GM19397 (cell line): ENCODE data around the gene TBX15.

Source experiments
- ATAC-seq: cut with Tn5 transposase; IDR thresholded peaks from one replicate; pipeline ENCODE4 v1.9.1; 2021; ENCODE audit warnings: mild to moderate bottlenecking, moderate library complexity; ENCODE audit not compliant: unreplicated experiment

TBX15 gene

GRCh38 chr1:119002028-119002686, 14.0 kb upstream of the TBX15 start:
- ATAC-seq: no peak

DNA sequence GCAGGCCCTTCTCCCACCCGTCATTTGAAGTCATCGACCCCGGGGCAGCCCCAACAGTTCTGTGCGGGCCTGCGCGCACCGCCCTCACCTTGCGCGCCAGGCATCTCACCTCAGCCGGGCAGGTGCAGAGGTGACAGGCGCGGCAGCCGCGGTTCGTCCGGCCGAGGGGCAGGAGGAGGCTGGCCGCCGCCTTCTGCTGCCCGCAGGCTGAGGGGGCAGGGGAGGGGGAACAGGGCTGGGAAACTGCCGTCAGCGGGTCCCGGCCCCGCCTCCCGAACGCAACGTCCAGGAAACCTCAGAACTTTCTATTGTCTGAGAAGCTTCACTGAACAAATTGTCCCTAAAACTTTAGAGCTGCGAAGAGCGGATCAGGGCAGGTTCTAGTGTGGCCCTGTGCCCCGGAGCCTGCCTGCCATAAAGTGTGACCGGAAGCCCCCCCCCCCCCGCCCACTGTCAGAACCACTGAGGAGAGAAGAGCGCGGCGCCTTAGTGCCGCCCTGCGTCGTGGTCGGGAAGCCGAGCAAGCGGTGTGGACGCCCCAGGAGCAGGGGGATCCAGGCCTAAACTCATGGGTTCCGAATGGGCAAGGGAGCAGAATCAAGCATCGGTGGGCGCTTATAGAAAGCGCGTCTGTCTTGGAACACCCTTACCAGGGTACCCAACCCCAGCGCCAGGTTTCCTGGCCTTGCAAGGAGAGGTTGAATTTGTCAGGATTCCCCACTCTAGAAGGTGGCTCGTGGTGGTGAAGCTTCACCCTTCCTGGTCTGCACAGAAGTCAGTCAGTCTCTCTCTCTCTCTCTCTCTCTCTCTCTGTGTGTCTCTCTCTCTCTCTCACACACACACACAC, 13.3 kb upstream of the TBX15 start:
- ATAC-seq: no peak

DNA sequence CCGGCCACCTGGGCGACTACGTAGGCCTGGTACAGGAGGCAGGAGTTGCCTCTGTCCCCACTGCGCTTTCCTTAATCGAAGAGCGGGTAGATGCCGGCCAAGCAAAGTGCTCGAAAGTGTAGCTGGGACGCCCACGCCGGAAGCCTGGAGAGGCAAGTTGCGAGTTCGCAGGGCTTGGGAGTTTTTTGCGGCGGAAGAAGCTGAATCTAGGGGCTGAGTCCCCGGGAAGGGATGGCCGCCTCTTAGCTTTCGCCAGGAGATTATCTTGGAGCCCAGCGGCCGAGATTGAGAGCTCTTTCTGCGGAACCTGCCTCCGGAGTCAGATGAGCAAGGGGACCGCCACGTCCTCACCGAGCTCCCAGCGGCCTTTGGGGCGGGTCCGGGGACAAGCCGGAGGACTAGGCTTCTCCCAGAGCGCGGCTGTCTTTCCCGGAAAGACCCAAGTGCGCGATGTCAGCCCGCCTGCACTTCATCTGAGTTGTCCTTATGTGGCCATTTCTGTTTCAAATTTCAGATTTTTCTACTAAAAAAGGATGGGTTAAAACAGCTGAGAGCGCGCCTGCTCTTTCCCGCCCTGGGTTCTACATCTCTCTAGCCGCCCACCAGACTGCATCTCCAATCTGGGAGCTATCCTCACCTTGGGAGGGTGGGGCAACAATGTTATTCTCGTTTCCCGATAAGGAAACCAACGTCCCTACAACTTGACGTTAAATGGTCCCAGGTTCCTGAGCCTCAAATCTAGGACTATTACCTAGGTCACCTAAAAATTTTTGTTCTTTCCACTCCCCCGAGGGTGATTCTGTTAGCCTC, 12.4 kb upstream of the TBX15 start:
- ATAC-seq: no peak

DNA sequence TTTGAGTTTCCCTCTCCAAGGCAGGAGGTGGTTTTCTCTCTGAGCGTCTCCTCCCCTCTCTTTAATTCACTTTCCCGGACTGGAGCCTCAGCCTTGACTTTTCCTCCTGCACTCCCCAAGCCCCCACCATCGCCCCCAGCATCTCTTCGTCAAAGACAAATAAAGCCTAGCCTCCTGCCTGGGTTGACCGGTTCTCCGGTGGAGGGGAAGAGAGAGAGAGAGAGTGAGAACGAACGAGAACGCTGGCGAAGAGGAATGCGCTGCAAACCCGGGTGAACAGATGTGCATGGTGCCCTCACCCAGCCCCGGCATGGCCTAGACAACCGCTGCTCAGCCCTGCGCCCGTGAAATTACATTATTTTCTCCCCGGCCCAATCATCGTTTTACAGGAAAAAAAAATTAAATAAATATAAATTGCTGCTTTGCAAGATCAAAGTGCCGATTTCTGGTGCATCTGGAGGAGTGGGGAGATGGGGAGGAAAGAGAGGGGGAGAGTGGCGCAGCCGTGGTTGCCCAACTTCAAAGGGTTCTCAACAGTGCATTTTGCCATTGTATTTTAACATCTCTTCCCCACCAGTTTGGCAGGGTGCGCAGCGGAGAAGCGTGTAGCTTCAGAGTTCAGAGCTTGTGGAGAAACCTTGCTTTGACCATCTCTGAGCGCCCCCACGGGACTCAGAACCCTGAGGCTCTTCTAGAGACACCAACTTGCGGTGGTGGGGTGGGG, 11.4 kb upstream of the TBX15 start:
- ATAC-seq: no peak

GRCh38 chr1:118998171-118998570, 10.0 kb upstream of the TBX15 start:
- ATAC-seq: no peak

- ATAC-seq: no peak
Measured at GRCh38 chr1:118997225-118997624, 9.1 kb upstream of the TBX15 start.

GRCh38 chr1:118995312-118996016, 7.3 kb upstream of the TBX15 start:
- no peak for ATAC-seq

DNA sequence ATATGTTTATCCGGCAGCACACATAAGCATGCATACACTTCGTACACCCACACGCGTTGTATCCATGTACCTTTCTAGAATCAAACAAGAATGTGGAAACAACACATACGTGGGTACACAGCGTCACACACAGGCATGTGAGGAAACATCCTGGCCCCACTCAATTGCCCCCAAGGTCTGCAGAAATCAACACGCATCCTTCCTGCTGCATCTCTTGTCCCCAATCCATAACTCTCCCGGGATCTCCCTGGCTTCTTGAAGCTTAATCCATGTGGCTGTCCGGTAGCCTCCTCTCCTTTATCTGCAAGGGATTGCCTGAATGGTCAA, 5.5 kb upstream of the TBX15 start:
- peak; percentile 40 for ATAC-seq

- no peak for ATAC-seq
Measured at GRCh38 chr1:118992868-118993699, 4.9 kb upstream of the TBX15 start.

GRCh38 chr1:118992237-118992825, 4.2 kb upstream of the TBX15 start:
- ATAC-seq: no peak

GRCh38 chr1:118991448-118991847, 3.3 kb upstream of the TBX15 start:
- ATAC-seq: no peak

DNA sequence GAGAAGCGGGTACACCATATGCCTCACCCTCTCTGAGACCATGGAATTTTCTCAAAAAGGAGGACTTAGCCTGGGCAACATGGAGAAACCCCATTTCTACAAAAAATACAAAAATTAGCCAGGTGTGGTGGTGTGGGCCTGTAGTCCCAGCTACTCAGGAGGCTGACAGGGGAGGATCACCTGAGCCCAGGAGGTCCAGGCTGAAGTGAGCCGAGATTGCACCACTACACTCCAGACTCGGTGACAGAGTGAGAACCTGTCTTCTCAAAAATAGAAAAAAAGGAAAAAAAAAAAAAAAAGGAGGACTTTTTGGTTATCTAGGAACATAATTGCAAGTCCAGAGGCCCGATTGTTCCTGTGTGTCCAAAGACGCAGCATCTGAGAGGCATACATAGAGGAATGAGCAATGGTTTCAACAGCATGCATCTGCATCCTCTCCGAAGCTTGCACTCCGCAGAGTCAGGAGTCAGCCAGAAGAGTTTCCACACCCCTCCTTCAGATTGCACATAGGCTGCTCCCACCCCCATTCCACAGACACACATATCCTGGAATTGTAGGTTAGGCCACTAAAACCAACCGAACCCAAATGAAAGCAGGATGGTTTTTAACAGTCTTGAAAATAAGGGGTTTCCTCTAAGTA, 2.5 kb upstream of the TBX15 start:
- ATAC-seq: no peak

DNA sequence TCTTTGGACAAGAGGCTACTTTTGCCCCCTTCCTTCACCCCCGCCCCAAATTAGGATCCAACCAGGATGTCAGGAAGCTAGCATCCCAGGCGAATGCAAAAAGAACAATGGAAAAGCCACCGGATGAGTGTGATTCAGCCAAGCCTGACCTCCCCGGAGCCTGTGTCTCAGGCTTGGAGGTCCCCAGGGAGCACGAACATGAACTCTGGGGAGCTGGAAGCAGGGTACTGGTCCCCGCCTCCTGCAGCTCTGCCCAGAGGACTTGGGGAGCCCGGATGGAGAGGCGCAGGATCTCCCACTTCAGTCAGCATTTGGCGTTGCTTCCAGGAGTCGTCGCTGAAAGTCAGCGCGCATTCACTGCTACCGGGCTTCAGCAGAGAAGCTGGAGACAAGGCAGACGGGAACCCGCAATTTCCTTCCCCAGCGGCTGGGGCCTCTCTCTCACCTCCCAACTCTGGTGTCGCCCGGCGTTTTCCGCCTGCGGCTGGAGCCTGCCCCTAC, 1.8 kb upstream of the TBX15 start:
- ATAC-seq: no peak

DNA sequence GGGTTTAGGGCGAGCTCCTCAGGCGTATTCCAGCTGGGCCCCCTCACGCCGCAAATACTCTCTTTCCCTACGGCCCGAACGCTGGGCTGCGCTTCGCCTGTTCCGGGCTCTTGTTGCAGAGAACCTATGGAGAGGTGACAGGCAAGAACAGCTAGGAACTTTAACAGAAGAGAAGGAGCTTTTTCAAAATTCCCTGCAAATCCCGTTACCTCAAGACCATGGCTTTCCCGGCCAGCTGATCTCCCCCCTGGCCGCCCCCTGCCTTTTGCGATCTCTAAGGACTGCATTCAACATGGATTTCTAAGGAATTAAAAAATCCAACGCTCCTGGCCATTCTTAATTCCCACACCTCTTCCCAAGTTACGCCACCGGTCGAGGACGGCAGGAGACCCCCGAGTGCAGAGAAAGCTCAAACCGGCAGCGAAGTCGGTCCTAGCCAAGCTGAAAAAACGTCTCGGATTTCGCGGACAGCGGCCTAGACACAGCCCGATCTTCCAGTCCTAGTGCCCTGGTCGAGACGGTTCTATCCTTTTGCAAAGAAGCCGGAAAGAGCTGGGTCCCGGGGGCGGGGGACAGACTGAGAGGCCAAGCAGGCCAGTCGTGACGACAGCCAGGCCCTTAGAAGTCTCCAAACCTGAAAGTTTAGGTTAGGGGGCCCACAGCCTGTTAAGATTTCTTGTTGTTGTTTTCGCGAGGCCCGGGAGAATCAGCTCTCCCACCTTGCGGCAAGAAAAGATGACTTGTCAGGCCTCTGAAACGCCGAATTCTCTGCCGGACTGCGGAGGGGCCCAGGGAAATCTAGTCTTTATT, 1.1 kb upstream of the TBX15 start:
- ATAC-seq: no peak

DNA sequence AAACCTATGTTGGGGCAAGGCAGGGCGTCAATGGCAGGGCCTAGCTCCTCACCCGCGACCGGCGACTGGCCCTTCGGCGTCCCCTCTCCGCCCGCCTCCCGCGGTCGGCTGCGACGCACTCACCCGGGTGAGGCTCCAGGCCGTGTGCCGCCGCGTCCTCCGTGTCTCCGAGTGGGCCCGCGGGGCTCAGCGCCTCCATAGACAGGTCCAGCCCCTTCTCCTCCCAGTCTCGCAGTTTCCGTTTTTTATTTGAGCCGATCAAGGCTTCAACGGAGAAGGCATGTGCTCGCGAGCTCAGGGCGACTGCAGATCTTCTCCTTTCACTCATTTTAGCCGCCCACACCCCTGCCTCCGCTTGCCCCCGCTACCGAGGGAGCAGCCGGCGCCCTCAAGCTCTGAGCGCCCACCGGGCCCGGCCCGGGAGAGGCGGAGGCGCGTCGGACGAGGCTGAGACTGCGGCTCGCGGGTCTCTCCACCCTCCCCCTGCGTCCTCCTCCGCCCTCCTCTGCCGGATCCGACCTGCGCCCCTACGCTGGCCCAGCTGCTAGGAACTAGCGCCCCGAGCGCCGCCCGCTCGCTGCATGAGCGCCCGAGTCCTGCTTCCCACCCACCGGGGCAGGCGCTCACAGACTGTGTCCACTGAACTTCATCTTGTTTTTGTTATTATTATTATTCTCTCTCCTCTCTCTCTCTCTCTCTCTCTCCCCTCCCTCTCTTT, 516 bp downstream of the TBX15 start:
- ATAC-seq: no peak

DNA sequence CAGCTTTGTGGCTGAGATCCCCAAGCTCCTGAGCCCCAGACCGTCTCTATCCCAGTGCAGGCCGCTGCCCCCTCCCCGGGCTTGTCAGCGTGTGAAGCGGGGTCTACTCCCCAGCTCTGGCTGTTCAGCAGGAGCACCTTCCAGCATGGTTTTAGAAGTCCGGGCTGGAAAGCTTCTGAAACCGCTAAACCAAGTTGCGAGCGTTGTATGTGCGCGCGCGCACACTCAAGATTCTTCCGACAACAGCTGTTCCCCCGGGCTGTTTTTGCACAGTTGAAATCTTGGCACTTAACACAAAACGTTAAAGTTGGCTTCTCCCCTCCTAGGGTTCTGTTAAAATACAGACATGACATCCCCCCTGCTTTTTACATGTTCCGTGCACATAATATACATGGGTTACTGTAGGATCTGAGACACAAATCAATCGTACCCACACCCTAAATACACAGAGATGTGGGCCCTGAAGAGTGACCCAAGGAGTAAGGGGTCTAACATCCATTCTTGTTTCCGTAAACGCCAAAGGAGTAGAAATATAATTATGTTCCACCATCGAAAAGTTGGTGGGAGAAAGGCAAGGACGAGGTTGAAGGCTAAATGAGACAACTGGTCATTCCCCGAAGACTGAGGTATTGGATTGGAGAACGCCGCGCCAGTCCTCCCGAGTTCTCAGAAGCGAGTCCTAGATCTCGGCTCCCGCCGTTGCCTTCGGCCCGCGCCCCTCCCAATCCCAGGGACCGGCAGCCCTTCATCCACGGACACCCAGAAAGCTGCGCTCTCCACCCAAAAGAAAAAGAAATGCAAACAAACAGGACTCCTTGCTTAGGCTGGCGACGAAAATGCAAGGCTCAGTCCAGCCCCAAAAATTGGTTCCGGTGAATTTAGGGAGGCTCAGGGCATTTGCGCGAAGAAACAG, 1.3 kb downstream of the TBX15 start:
- ATAC-seq: no peak
